Measurements from ENCODE around the gene MYO6.

MYO6 gene

DNA sequence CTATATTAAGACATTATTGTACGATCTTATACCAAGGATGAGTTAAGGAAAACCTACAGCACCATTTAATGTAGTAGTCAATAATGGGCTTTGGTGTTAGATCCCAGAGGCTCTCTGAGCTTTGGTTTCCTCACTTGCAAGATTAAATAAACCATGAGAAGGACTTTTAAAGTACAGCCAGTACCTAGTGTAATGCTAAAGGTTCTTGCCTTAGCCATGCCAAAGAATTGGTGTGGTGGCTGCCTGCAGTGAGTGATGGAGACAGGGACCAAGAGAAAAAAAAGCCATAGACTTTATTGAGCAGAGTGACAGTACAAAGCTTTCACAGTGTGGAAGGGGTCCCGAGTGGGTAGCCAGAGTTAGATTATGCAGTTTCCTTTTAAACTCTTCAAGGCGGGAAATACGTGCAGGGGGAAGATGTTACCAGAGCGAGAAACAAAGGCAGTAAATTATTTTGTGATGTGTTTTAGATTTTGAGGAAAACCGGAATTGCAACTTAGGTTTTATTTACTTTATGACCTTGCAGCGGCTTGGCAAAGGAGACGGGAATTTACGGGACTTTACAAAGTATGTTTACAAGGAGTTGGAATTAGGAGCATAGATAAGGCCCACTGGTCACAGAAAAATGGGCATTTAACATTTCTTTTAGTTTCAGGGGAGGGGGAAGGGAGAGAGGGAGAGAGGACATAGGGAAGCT, 100.4 kb downstream of the MYO6 start:
- Histone ChIP-seq H3K4me2 (ENCODE audit: insufficient read depth, low read length) (no peak overlapping the region), H4K20me1 (ENCODE audit: insufficient read depth, low read length) (no peaks in the 10 kb centered on the region), H3K4me3 (ENCODE audit: low read depth in 1 of 2, low read length in 2 of 2) (no peak overlapping the region), H3K4me1 (ENCODE audit: insufficient read depth, low read length) (no peaks in the 10 kb centered on the region), H3K79me2 (ENCODE audit: insufficient read depth, low read length) (no peaks in the 10 kb centered on the region), H3K9ac (ENCODE audit: low read depth, low read length) (no peak overlapping the region), H2AFZ (ENCODE audit: low read depth, low read length) (no peak overlapping the region), H3K27ac (ENCODE audit: low read length) (no peak overlapping the region), H3K27me3 (ENCODE audit: insufficient read depth, low read length, poor library complexity) (no peaks in the 10 kb centered on the region), H3K9me3 (ENCODE audit: insufficient read depth, low read length, severe bottlenecking) (no peaks in the 10 kb centered on the region), H3K36me3 (ENCODE audit: insufficient read depth, low read length) (no peaks in the 10 kb centered on the region)
- no peak for TF ChIP-seq EZH2 (IDR thresholded peaks at IDR 0.05; ENCODE audit: borderline replicate concordance, low read depth, low read length, severe bottlenecking)
- TF ChIP-seq, protein P1, sequence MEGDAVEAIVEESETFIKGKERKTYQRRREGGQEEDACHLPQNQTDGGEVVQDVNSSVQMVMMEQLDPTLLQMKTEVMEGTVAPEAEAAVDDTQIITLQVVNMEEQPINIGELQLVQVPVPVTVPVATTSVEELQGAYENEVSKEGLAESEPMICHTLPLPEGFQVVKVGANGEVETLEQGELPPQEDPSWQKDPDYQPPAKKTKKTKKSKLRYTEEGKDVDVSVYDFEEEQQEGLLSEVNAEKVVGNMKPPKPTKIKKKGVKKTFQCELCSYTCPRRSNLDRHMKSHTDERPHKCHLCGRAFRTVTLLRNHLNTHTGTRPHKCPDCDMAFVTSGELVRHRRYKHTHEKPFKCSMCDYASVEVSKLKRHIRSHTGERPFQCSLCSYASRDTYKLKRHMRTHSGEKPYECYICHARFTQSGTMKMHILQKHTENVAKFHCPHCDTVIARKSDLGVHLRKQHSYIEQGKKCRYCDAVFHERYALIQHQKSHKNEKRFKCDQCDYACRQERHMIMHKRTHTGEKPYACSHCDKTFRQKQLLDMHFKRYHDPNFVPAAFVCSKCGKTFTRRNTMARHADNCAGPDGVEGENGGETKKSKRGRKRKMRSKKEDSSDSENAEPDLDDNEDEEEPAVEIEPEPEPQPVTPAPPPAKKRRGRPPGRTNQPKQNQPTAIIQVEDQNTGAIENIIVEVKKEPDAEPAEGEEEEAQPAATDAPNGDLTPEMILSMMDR (IDR thresholded peaks at IDR 0.05; ENCODE audit: borderline replicate concordance, extremely low read depth, low read length, poor library complexity, severe bottlenecking) = no peak
- ATAC-seq (ENCODE audit: insufficient read depth, low read depth) (no peak), DNase-seq (no peak)

DNA sequence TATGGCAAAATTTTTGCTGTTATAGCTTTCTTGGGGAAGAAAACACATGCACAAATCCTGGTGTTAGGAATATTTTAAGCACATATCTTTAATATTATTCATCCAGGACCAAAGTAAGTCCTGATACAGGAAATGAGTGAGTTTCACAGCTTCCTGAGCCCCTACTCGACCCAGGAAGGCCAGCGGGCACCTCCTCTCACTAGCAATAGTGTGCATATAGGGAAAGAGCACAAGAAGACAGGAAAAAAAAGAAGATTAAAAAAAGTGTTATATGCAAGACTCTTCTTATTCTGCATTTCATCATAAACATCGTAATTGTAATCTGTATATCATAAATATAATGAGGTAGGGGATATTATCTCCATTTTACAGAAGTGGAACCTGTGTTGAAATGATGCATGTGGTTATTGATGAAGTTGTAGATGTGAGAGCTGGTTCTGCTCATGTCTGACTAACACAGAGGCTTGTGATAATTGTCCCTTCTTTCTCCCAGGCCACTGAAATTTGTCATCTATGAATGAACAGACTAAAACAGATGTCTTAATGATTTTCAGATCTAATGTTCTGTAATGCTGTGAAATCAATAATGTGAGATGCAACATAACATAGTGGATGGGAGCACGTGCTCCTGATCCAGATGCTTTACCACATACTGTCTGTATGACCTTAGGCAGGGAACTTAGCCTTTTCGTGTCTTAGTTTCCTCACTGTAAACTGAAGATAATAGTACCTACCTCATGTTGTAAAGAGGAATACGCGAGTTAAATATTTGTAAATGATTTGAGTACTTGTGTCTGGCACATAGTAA, 101.2 kb downstream of the MYO6 start:
- no peaks in the 10 kb centered on the region for H3K79me2 ChIP-seq (ENCODE audit: insufficient read depth, low read length)
- no peak overlapping the region for H3K27ac ChIP-seq (ENCODE audit: low read length)
- DNase-seq = no peak
- no peak overlapping the region for H3K4me3 ChIP-seq (ENCODE audit: low read depth in 1 of 2, low read length in 2 of 2)
- H3K27me3 ChIP-seq (ENCODE audit: insufficient read depth, low read length, poor library complexity) = no peaks in the 10 kb centered on the region
- no peak for ATAC-seq (ENCODE audit: insufficient read depth, low read depth)
- no peak overlapping the region for H2AFZ ChIP-seq (ENCODE audit: low read depth, low read length)
- no peaks in the 10 kb centered on the region for H3K4me1 ChIP-seq (ENCODE audit: insufficient read depth, low read length)
- no peak for TF ChIP-seq EZH2 (IDR thresholded peaks at IDR 0.05; ENCODE audit: borderline replicate concordance, low read depth, low read length, severe bottlenecking)
- TF ChIP-seq, protein P1 (IDR thresholded peaks at IDR 0.05; ENCODE audit: borderline replicate concordance, extremely low read depth, low read length, poor library complexity, severe bottlenecking) = no peak
- no peaks in the 10 kb centered on the region for H4K20me1 ChIP-seq (ENCODE audit: insufficient read depth, low read length)
- H3K9me3 ChIP-seq (ENCODE audit: insufficient read depth, low read length, severe bottlenecking) = no peaks in the 10 kb centered on the region
- H3K9ac ChIP-seq (ENCODE audit: low read depth, low read length) = no peak overlapping the region
- no peak overlapping the region for H3K4me2 ChIP-seq (ENCODE audit: insufficient read depth, low read length)
- H3K36me3 ChIP-seq (ENCODE audit: insufficient read depth, low read length) = no peaks in the 10 kb centered on the region

DNA sequence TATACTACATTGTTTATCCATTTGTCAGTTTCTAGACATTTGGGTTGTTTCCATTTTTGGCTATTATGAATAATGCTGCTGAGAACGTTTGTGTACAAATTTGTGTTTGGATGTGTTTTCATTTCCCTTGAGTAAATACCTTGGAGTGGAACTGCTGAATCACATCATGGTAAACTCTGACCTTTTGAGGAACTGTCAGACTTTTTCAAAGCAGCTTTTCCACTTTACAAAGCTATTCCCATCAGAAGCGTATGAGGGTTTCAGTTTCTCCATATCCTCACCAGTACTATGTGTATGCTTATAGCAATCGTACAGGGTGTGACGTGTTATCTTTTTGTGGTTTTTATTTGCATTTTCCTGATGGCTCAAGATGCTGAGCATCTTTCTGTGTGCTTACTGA, 103.7 kb downstream of the MYO6 start:
- no peak overlapping the region for H3K4me2 ChIP-seq (ENCODE audit: insufficient read depth, low read length)

More for the DNA sequence above, 103.7 kb downstream of the MYO6 start:
- TF ChIP-seq, protein P1 (IDR thresholded peaks at IDR 0.05; ENCODE audit: borderline replicate concordance, extremely low read depth, low read length, poor library complexity, severe bottlenecking) = no peak
- TF ChIP-seq EZH2 (IDR thresholded peaks at IDR 0.05; ENCODE audit: borderline replicate concordance, low read depth, low read length, severe bottlenecking) = no peak
- H3K9ac ChIP-seq (ENCODE audit: low read depth, low read length) = no peak overlapping the region
- no peaks in the 10 kb centered on the region for H3K27me3 ChIP-seq (ENCODE audit: insufficient read depth, low read length, poor library complexity)
- H3K4me1 ChIP-seq (ENCODE audit: insufficient read depth, low read length) = no peaks in the 10 kb centered on the region
- H3K9me3 ChIP-seq (ENCODE audit: insufficient read depth, low read length, severe bottlenecking) = no peaks in the 10 kb centered on the region
- H3K4me3 ChIP-seq (ENCODE audit: low read depth in 1 of 2, low read length in 2 of 2) = no peak overlapping the region
- H3K36me3 ChIP-seq (ENCODE audit: insufficient read depth, low read length) = no peaks in the 10 kb centered on the region
- no peaks in the 10 kb centered on the region for H4K20me1 ChIP-seq (ENCODE audit: insufficient read depth, low read length)
- H3K79me2 ChIP-seq (ENCODE audit: insufficient read depth, low read length) = no peaks in the 10 kb centered on the region
- ATAC-seq (ENCODE audit: insufficient read depth, low read depth) = no peak
- no peak for DNase-seq
- no peak overlapping the region for H2AFZ ChIP-seq (ENCODE audit: low read depth, low read length)
- no peak overlapping the region for H3K27ac ChIP-seq (ENCODE audit: low read length)
